ENCODE results near the gene DGKZ.

The DGKZ gene

GRCh38 chr11:46381819-46382645, 34.8 kb downstream of the DGKZ start:
- TF ChIP-seq GATA1 (IDR thresholded peaks at IDR 0.05; ENCODE audit: low read depth, low read length) = no peak
- no peak for TF ChIP-seq POLR2A (IDR thresholded peaks at IDR 0.05; ENCODE audit: low read length)
- DNase-seq = peak in 1 of 2 experiments; percentile 34

- no peak for TF ChIP-seq GATA1 (IDR thresholded peaks at IDR 0.05; ENCODE audit: low read depth, low read length)
- no peak for TF ChIP-seq POLR2A (IDR thresholded peaks at IDR 0.05; ENCODE audit: low read length)
- DNase-seq = peak in 1 of 2 experiments; percentile 40
Observed at GRCh38 chr11:46382646-46383403, 35.6 kb downstream of the DGKZ start.

GRCh38 chr11:46383404-46383758, 36.1 kb downstream of the DGKZ start:
- DNase-seq = no peak
- TF ChIP-seq POLR2A (IDR thresholded peaks at IDR 0.05; ENCODE audit: low read length) (no peak), GATA1 (IDR thresholded peaks at IDR 0.05; ENCODE audit: low read depth, low read length) (no peak)

GRCh38 chr11:46383974-46384701, 36.9 kb downstream of the DGKZ start:
- TF ChIP-seq POLR2A (IDR thresholded peaks at IDR 0.05; ENCODE audit: low read length) (no peak), GATA1 (IDR thresholded peaks at IDR 0.05; ENCODE audit: low read depth, low read length) (no peak)
- DNase-seq = peak in 1 of 2 experiments; percentile 18

GRCh38 chr11:46385169-46386004, 38.1 kb downstream of the DGKZ start:
- TF ChIP-seq GATA1 (IDR thresholded peaks at IDR 0.05; ENCODE audit: low read depth, low read length) (no peak), POLR2A (IDR thresholded peaks at IDR 0.05; ENCODE audit: low read length) (no peak)
- no peak for DNase-seq

- TF ChIP-seq POLR2A (IDR thresholded peaks at IDR 0.05; ENCODE audit: low read length) (no peak), GATA1 (IDR thresholded peaks at IDR 0.05; ENCODE audit: low read depth, low read length) (no peak)
- DNase-seq = no peak
Observed at GRCh38 chr11:46386005-46386578, 38.8 kb downstream of the DGKZ start.

GRCh38 chr11:46386674-46387073, 39.4 kb downstream of the DGKZ start:
- TF ChIP-seq GATA1 (IDR thresholded peaks at IDR 0.05; ENCODE audit: low read depth, low read length) = no peak
- DNase-seq = no peak

GRCh38 chr11:46387456-46387855, 40.2 kb downstream of the DGKZ start:
- TF ChIP-seq GATA1 (IDR thresholded peaks at IDR 0.05; ENCODE audit: low read depth, low read length) = no peak
- no peak for TF ChIP-seq POLR2A (IDR thresholded peaks at IDR 0.05; ENCODE audit: low read length)
- DNase-seq = no peak

- TF ChIP-seq GATA1 (IDR thresholded peaks at IDR 0.05; ENCODE audit: low read depth, low read length) = no peak
- no peak for TF ChIP-seq POLR2A (IDR thresholded peaks at IDR 0.05; ENCODE audit: low read length)
- no peak for DNase-seq
Observed at GRCh38 chr11:46387919-46388618, 40.8 kb downstream of the DGKZ start.

GRCh38 chr11:46388619-46389449, 41.6 kb downstream of the DGKZ start:
- TF ChIP-seq GATA1 (IDR thresholded peaks at IDR 0.05; ENCODE audit: low read depth, low read length) = no peak
- TF ChIP-seq POLR2A (IDR thresholded peaks at IDR 0.05; ENCODE audit: low read length) = no peak
- DNase-seq = no peak

GRCh38 chr11:46389450-46390330, 42.4 kb downstream of the DGKZ start:
- TF ChIP-seq POLR2A (IDR thresholded peaks at IDR 0.05; ENCODE audit: low read length) = no peak
- TF ChIP-seq GATA1 (IDR thresholded peaks at IDR 0.05; ENCODE audit: low read depth, low read length) = no peak

More at GRCh38 chr11:46389450-46390330, 42.4 kb downstream of the DGKZ start:
- DNase-seq = peak; percentile 75 to 79
